Measurements from ENCODE around the gene NKAIN1.
"Not testable (repeated sequence)": the region's sequence is repeated elsewhere in the genome, so short reads cannot be mapped to it uniquely, and the experiment has no call there.

The NKAIN1 gene

DNA sequence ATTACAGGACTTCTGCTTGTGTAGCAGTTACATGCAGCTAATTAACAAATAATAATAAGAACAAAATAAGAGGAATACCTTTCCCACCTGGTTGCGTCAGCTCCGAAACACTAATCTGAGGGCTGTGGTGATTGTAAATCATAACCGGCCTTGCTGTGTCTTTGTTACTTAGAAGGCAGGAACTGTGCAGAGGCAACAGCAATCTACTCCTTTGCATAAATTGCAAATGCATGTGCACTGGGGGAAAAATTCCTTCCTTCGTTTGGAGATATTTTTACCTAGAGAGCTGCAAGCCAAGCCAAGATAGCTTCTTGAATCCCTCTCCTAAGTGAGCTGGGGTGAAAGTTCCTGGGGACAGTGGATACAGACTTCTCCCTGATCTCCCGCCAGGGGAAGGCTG lies 46.0 kb downstream of the NKAIN1 start:
- DNase-seq, result no peak

DNA sequence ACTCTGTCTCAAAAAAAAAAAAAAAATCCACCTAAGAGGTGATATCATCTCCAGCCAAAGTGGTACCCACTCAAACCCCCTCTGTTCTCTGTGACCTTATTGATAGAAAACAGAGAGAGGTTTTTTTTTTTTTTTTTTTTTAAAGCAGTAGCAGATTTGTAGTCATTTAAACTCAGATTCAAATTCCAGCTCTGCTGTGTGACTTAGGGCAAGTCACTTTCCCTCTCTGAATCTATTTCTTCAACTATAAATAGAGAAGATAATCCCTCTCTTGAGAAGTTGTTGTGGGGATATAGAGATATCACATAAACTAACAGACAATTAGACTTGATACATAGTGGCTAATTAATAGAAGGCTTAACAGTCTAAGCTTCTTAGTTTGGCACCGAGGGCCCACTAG lies 48.4 kb downstream of the NKAIN1 start:
- DNase-seq, result no peak

DNA sequence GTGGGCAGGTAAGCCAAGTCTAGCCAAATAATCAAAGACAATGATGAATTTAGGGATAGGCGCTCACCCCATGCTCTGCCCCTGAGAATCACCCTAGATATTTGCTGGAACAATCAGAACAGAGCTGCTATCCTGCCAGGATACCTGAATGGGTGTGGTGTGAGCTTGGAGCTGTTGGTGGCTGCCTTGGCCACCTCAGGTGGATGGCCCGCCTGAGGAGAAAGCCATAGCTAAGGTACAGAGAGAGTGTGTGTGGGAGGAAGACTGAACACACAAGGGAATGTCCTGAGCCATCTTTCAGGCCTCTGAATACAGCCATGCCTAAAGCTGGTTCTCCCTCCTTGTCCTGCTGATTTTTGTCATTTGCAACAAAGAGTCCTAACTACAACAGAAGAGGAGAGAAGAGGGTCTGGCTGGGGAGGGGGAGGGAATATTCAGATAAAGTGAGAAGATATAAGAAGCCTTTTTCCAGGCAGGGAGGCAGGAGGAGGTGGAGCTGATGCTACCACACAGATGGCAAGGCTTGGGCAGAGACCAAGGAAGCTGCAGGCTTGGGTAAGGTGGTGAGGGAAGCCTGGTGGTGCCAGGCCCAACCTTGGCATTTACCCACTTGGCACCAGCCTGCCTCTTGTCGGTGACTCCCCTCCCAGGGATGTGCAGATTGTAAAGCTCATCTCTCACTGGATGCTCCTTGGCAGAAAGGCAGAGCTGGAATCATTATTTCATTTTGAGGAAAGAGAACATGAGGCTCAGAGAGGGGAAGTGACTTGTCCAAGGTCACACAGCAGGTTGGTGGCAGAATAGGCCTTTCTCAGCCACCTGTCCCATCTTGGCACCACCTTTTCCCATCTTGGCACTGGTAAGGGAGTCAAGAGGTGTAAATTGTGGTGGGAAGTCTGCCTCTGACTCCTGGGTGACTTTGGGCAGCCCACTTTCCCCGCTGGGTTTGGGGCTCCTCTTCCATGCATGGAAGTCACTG lies 49.7 kb downstream of the NKAIN1 start:
- DNase-seq, result no peak

GRCh38 chr1:31183927-31184554 lies 55.6 kb downstream of the NKAIN1 start:
- DNase-seq, result peak in 1 of 2 donors; percentile 24

GRCh38 chr1:31183126-31183525 lies 56.6 kb downstream of the NKAIN1 start:
- DNase-seq, result no peak

DNA sequence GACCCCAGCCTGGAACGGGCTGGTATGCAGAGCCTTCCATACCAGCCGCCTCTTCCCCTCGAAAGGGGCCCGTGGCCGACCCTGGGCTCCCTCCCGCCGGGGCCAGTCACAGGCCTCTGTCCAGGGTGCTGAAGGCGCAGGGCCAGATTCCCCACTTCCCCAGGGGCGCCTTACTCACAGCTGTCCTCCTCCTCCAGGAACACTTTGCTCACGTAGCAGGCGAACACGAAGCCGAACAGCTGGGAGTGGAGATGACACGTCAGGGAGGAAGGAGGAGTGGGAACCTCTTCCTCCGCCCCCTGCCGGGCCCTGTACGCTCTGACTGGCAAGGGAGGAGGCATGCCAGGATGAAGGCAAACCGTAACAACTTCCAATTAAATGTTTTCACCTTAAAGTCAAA lies 57.3 kb downstream of the NKAIN1 start:
- DNase-seq, result peak; percentile 50 to 75

DNA sequence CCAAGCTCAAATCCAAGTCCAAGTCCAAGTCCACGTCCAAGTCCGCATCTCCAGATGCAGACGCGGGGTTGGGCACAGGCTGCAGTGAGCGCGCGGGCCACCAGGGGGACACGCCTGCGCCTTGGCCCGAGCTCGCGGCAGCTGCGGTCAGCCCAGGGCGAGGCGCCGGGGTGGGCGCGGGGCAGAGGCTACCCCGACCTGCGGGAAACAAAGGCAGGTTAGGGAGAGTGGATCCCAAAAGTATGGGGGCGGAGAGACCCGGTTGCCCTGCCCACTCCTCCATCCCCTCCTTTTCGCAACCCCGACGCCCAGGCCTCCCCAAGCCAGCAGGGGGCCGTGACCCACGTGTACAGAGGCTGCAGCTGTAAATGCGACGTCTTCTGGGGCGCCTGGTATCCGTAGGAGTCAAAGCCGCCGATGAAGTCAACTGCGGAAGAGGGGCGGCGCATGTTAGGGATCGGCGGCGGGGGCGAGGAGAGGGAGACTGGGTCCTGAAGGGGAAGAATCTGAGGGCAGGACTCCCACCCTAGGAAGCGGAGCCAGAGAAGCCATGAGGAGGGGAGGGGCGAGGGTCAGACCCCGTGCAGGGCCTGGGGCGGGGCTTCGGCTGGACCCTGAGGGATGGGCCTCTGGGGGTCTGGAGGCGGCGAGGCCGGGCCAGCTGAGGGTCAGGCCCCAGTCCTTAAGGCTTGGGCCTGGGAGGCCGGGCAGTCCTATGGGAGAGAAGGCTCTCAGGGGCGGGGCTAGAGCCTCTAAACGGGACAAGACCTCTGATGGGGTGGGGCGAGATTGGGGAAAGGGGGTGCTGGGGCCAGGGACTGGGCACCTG lies 58.0 kb downstream of the NKAIN1 start:
- peak; percentile 51 to 55 for DNase-seq

- DNase-seq, result no peak
Measured at GRCh38 chr1:31180338-31180737, 59.3 kb downstream of the NKAIN1 start.

GRCh38 chr1:31176291-31176690 lies 63.4 kb downstream of the NKAIN1 start:
- not testable (repeated sequence) for DNase-seq

DNA sequence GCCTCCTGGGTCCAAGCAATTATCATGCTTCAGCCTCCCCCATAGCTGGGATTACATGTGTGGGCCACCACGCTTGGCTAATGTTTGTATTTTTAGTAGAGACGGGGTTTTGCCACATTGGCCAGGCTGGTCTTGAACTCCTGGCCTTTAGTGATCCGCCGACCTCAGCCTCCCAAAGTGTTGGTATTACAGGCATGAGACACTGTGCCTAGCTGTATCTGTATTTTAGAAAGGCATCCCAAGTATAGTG lies 69.3 kb downstream of the NKAIN1 start:
- DNase-seq, result no peak

DNA sequence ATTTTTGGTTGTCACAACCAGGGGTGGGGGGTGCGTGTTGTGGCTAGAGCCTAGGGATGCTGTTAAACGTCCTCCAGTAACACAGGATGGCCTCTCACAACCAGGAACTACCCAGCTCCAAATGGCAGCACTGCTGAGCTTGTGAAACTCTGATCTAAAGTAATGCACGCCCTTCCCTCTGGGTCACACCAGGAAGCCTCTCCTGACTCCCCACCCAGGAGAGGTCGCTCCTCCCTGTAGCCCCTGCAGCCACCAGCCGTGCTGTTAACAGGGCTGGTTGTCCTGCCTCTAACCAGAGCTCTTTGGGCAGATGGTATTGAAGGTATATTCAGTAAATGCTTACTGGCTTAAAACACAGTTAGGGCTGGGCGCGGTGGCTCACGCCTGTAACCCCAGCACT lies 73.2 kb downstream of the NKAIN1 start:
- DNase-seq, result no peak

DNA sequence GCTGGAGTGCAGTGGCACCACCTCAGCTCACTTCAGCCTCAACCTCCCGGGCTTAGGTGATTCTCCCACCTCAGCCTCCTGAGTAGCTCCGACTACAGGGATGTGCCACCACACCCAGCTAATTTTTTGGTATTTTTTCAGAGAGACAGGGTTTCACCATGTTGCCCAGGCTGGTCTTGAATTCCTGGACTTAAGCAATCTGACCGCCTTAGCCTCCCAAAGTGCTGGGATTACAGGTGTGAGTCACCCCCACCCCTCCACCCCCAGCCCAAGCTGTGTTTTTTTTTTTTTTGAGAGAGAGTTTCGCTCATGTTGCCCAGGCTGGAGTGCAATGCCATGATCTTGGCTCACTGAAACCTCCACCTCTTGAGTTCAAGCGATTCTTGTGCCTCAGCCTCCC lies 75.4 kb downstream of the NKAIN1 start:
- DNase-seq, result no peak

DNA sequence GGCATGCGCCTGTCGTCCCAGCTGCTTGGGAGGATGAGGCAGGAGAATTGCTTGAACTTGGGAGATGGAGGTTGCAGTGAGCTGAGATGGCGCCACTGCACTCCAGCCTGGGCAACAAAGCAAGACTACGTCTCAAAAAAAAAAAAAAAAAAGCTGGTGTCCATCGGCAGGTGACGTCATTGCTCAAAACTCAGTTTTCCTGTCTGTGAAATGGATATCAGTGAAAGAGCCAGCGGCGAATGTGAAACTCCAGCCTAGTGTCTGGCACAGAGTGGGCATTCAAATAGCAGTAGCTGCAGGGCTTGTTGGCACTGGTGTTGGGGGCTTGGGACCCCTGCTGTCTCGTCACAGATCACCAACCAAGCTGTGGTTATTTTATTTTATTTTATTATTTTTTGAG lies 75.8 kb downstream of the NKAIN1 start:
- no peak for DNase-seq

DNA sequence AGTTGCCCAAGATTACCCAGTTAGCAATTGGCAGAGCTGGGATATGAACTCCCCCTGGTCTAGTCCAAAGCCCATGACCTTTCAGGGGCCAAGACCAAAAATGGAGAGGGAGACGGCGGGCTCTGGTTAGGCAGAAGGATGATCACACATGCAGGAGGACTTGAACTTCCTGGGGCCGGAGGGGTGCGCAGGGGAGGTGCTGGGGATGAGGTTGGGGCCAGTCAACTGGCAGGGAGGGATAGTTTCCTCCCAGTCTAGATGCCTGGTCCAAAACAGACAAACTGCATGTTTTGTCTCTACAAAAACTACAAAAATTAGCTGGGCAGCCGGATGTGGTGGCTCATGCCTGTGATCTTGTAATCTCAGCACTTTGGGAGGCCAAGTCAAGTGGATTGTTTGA lies 78.1 kb downstream of the NKAIN1 start:
- DNase-seq, result no peak

GRCh38 chr1:31159869-31160611 lies 79.6 kb downstream of the NKAIN1 start:
- no peak for DNase-seq

DNA sequence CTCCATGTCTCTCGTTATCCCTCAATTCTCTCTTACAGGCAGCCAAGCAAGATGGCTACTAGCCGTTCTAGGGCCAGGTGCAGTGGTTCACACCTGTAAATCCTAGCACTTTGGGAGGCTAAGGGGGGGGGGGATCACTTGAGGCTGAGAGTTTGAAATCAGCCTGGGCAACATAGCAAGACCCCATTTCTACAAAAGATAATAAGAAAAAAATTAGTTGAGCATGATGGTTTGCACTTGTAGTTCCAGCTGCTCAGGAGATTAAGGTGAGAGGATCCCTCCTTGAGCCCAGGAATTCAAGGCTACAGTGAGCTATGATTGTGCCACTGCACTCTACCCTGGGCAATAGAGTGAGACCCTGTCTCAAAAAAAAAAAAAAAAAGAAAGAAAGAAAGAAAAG lies 80.4 kb downstream of the NKAIN1 start:
- no peak for DNase-seq

GRCh38 chr1:31155216-31155806 lies 84.4 kb downstream of the NKAIN1 start:
- DNase-seq, result peak; percentile 77 to 92

- peak; percentile 66 to 82 for DNase-seq
Measured at GRCh38 chr1:31154632-31155215, 85.0 kb downstream of the NKAIN1 start.

DNA sequence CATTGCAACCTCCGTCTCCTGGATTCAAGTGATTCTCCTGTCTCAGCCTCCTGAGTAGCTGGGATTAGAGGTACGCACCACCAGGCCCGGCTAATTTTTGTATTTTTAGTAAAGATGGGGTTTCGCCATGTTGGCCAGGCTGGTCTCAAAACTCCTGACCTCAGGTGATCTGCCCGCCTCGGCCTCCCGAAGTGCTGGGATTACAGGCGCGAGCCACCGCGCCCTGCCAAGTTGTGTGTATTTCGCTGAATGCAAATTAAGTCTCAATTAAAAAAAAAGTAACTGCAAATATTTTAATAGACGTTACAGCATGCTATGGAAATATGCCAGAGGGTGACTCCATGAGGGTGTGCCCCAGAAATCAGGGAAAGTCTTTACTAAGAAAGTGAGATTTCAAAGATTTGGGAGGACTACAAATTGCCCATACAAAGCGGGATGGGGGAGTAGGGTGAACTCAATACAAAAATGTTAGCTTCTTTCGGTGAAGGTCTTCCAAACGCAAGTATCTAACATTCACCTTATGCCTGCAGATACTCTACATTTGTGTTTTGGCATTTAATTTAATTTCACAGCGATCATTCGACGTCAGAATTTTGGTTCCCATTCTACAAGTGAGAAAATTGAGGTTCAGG lies 85.6 kb downstream of the NKAIN1 start:
- DNase-seq, result no peak

DNA sequence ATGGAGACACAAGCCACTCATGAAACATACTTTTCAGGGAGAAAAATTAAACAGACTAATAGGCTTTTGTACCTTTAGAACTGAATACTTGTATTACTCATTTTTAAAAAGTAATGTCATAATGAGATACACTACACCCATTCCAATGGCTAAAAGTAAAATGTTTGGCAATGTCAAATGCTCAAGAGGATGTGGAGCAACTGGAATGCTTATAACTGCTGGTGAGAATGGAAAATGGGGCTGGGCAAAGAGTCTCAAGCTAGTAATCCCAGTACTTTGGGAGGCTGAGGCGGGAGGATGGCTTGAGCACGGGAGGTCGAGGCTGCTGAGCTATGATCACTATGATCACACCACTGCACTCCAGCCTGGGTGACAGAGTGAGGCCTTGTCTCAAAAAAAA lies 86.3 kb downstream of the NKAIN1 start:
- DNase-seq, result no peak

- peak; percentile 28 to 39 for DNase-seq
Measured at GRCh38 chr1:31152181-31152795, 87.4 kb downstream of the NKAIN1 start.

Measured in inflammatory macrophage (primary cell).